Adrenal gland (tissue), 12 donors: Measurements from ENCODE around the gene AQP2. TPM values are rescaled to one million over a fixed set of nuclear protein-coding genes. Genes with fewer than 3 reads are reported as not detected.

ENCODE experiments used
- DNase-seq, 7 donors: peaks; one replicate each; pipeline ENCODE4 v3.0.0-alpha.2; 2019 to 2020
- H3K27ac ChIP-seq, 5 donors: fragments of 200-600 bp; sonication (generic) in 4 of 5; 1 replicate in 3 of 5; 2 replicates in 2 of 5; pipeline versions ENCODE4 v1.5.1 to v1.8.0; 2016 to 2020; ENCODE audit warnings: mild to moderate bottlenecking in 1 of 5
- H3K27me3 ChIP-seq: fragments of 200-600 bp; 2 replicates; pipeline ENCODE4 v1.8.0; 2021
- H3K36me3 ChIP-seq, 2 donors: fragments of 200-600 bp; replicated peaks in 1 of 2; 1 replicate in 1 of 2; 2 replicates in 1 of 2; pipeline versions ENCODE4 v1.5.1 to v1.8.0; 2018 to 2022
- H3K4me1 ChIP-seq, 2 donors: fragments of 200-600 bp; replicated peaks in 1 of 2; 1 replicate in 1 of 2; 2 replicates in 1 of 2; pipeline versions ENCODE4 v1.5.1 to v1.8.0; 2018 to 2021
- H3K4me3 ChIP-seq, 4 donors: fragments of 200-600 bp; sonication (generic) in 3 of 4; one replicate each; pipeline ENCODE4 v1.5.1; 2016 to 2018
- H3K9me3 ChIP-seq, 3 donors: fragments of 200-600 bp; sonication (generic) in 1 of 3; replicated peaks in 1 of 3; 1 replicate in 2 of 3; 2 replicates in 1 of 3; pipeline versions ENCODE4 v1.5.1 to v1.8.0; 2016 to 2021
- CTCF ChIP-seq, 6 experiments: fragments of 450-650 bp in 4 of 6; fragments of 200-600 bp in 2 of 6; sonication (generic) in 1 of 6; IDR thresholded peaks; 1 replicate in 5 of 6; 2 replicates in 1 of 6; pipeline versions ENCODE4 v1.5.1 to v1.8.0; 2016 to 2021; ENCODE audit warnings: antibody characterized with exemption in 6 of 6, mild to moderate bottlenecking in 2 of 6, moderate library complexity in 1 of 6
- POLR2A ChIP-seq, 2 donors: fragments of 450-650 bp; IDR thresholded peaks; one replicate each; pipeline ENCODE4 v1.6.1; 2017; ENCODE audit warnings: antibody characterized with exemption in 2 of 2, mild to moderate bottlenecking in 2 of 2, moderate library complexity in 1 of 2
- WGBS, 4 donors: extraction: QIAGEN DNeasy Blood & Tissue Kit in 2 of 4; methylation state at CpG; one replicate each; pipeline versions ENCODE4 v1.1.5 to v1.1.7; 2013 to 2017; 5-methylcytosine and 5-hydroxymethylcytosine counted together
- intact Hi-C, 2 donors: fragments of 100-400 bp; cut with DNase I; formaldehyde crosslinking; loops; one replicate each; pipeline versions ENCODE4 v1.14.1 to v1.15.0; 2022 to 2023
- polyA plus RNA-seq, 3 donors: library from polyadenylated mRNA; stranded (reverse); fragments of 200-250 nt in 2 of 3; fragments of 350-450 nt in 1 of 3; fragmentation: Illumina TruSeq in 1 of 3; extraction: RNeasy Lipid Tissue Mini Kit (QIAGEN cat#74804) in 1 of 3; gene quantifications; one replicate each; pipeline ENCODE4 v1.2.3, GENCODE V29; 2013 to 2014
- total RNA-seq, 9 donors: library from RNA; depleted of rRNA in 4 of 9; stranded (reverse); fragments of >200 nt in 4 of 9; fragments of 120-200 nt in 1 of 9; fragmentation: NEBNext Ultra II Directional in 1 of 9; extraction: Animal tissue kit (Norgen Biotek cat#: 25700) in 1 of 9; gene quantifications; one replicate each; pipeline versions ENCODE4 v1.1.0 to v1.2.4, GENCODE V29; 2013 to 2023
- donor health status: healthy with polysubstance abuse.
- donor health status: Bipolar disorder and iron deficiency.
- donor health status: DM: yes; HTN: yes; CAD: no.
- donor health status: DM: no; HTN: no; CAD: no.
- donor health status: DM: no; HTN: no; CAD: no.
- donor health status: DM: yes; HTN: yes; CAD: no.

Gene AQP2
- total and polyA plus RNA-seq, 12 donors: 0.10 to 81.0 (median 2.4) TPM; not detected in 1

GRCh38 chr12:49928471-49928870 is 22.1 kb upstream of the AQP2 start:
- H3K9me3 ChIP-seq: no peaks in the 10 kb centered on the region
- H3K27me3 ChIP-seq: no peaks in the 10 kb centered on the region

GRCh38 chr12:49929581-49929980 is 21.0 kb upstream of the AQP2 start:
- Histone ChIP-seq H3K27ac (no peak overlapping the region), H3K4me3 (no peak overlapping the region), H3K4me1 (no peaks in the 10 kb centered on the region), H3K27me3 (no peaks in the 10 kb centered on the region), H3K9me3 (no peaks in the 10 kb centered on the region), H3K36me3 (no peaks in the 10 kb centered on the region)
- WGBS, 4 donors: 89 to 95% (median 92%) methylated on average over 4 to 7 of the region's 7 CpGs
- no peak for DNase-seq
- TF ChIP-seq POLR2A (IDR thresholded peaks at IDR 0.05): no peak
- no peak for TF ChIP-seq CTCF (IDR thresholded peaks at IDR 0.05)
- intact Hi-C loops: no loop called here

More at GRCh38 chr12:49928471-49928870, 22.1 kb upstream of the AQP2 start:
- DNase-seq: no peak
- intact Hi-C loops: no loop called here
- WGBS, 4 donors: 85 to 94% (median 88%) methylated on average over 6 of the region's 6 CpGs
- H3K36me3 ChIP-seq: no peaks in the 10 kb centered on the region
- H3K4me3 ChIP-seq: no peak overlapping the region
- TF ChIP-seq POLR2A (IDR thresholded peaks at IDR 0.05) (no peak), CTCF (IDR thresholded peaks at IDR 0.05) (no peak)
- no peak overlapping the region for H3K27ac ChIP-seq
- H3K4me1 ChIP-seq: no peaks in the 10 kb centered on the region

- H3K4me1 ChIP-seq: no peaks in the 10 kb centered on the region
- peak in 1 of 7 donors; percentile 35 for DNase-seq
- no peak overlapping the region for H3K27ac ChIP-seq
- intact Hi-C loops: no loop called here
- TF ChIP-seq POLR2A (IDR thresholded peaks at IDR 0.05): no peak
- peak in 2 of 6 experiments; percentile 24 to 25 for TF ChIP-seq CTCF (IDR thresholded peaks at IDR 0.05)
- no peaks in the 10 kb centered on the region for H3K9me3 ChIP-seq
- 51 to 67% (median 64%) methylated on average over 3 of the region's 3 CpGs for WGBS, 4 donors
- H3K36me3 ChIP-seq: no peaks in the 10 kb centered on the region
- H3K4me3 ChIP-seq: no peak overlapping the region
- H3K27me3 ChIP-seq: no peaks in the 10 kb centered on the region
These were observed 19.8 kb upstream of the AQP2 start for GRCh38 chr12:49930515-49931288.

GRCh38 chr12:49932023-49932422 is 18.5 kb upstream of the AQP2 start:
- Histone ChIP-seq H3K4me1 (no peaks in the 10 kb centered on the region), H3K27me3 (no peaks in the 10 kb centered on the region), H3K4me3 (no peak overlapping the region), H3K9me3 (no peaks in the 10 kb centered on the region), H3K27ac (no peak overlapping the region), H3K36me3 (no peaks in the 10 kb centered on the region)
- no peak for TF ChIP-seq CTCF (IDR thresholded peaks at IDR 0.05)
- no peak for TF ChIP-seq POLR2A (IDR thresholded peaks at IDR 0.05)
- DNase-seq: no peak
- WGBS, 4 donors: 67 to 77% (median 75%) methylated on average over 7 of the region's 7 CpGs
- intact Hi-C loops: no loop called here
